ENCODE data around the gene C11orf21. TPM values are rescaled to one million over a fixed set of nuclear protein-coding genes. Genes with fewer than 3 reads are reported as not detected.

The C11orf21 gene
- total and polyA plus RNA-seq, 9 of the 15 experiments (the other 6 are each of a cell fraction or from before 2014, with no cell fraction given) = 0.10 to 2.6 (median 2.0) TPM

DNA sequence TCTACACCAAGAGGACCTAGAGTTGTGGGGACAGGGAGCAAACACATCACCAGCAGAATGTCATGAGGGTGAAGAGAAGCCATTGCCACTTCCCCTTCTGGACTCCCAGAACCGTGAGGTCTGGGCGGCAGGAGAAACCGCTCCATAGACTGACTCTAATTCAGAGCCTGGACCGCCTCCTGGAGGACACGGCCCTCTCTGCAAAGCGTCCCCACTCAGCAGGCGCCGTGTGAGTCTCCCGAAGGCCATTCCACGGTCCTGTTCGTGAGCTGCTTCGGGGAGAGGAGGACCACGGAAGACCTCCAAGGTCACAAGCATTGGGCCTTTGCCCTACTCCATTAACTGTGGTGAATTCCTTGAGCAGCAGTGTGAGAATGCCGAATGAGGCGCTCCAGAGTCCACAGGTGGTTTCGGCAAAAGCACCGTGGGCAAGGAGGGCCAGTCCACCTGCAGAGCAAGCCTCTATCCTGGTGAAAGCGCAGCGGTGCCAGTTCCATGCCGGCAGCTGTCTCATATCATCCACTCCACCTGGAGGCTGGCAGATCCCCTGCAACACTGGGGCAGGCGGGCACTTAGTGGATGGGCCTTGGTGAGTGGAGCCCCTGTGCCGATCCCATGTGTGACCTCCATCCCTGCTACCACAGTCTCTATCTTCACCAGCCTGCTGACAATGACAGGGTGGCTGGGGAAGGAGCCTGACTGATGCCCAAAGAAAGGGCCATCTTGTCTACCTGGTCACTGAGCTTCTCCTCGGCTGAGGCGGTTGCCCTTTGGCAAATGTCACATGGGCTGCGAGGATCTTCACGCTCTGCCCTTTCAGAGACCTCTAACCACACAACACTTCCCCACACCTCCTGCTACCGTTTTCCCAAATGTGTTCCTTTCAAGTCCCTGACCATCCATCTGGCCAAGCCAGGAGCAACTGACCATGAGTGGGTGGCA is 7.5 kb downstream of the C11orf21 start:
- POLR2A ChIA-PET = no interaction called here
- DNase-seq (ENCODE audit: extremely low read depth in 1 of 4, low spot score in 3 of 4) = peak in 1 of 4 experiments; percentile 44
- TF ChIP-seq ZFP91 (CRISPR knock-in tag; IDR thresholded peaks at IDR 0.05) (no peak), SMARCA5 (IDR thresholded peaks at IDR 0.05) (no peak), ZNF395 (CRISPR knock-in tag; IDR thresholded peaks at IDR 0.05) (0 out of 2 replicates have a peak, but pooled peaks have one; percentile 22), ETV6 (IDR thresholded peaks at IDR 0.05; ENCODE audit: borderline replicate concordance in 1 of 2, low read depth in 2 of 2, low read length in 1 of 2) (no peak), ETV6 (CRISPR knock-in tag; IDR thresholded peaks at IDR 0.05; ENCODE audit: borderline replicate concordance) (no peak), RAD21 (CRISPR knock-in tag; conservative IDR thresholded peaks at IDR 0.05 in 1 of 2, IDR thresholded peaks at IDR 0.05 in 1 of 2) (peak; percentile 52 to 71), JUND (IDR thresholded peaks at IDR 0.05; ENCODE audit: borderline replicate concordance, low read depth, low read length) (0 out of 2 replicates have a peak, but pooled peaks have one; percentile 3), JUND (tag; IDR thresholded peaks at IDR 0.05; ENCODE audit: borderline replicate concordance, low read depth, low read length) (no peak), ZBTB1 (CRISPR knock-in tag; IDR thresholded peaks at IDR 0.05; ENCODE audit: borderline replicate concordance, low read depth) (no peak), SPI1 (IDR thresholded peaks at IDR 0.05; ENCODE audit: borderline replicate concordance, low read depth, low read length) (peak; percentile 91)
- TF ChIP-seq, protein P1, sequence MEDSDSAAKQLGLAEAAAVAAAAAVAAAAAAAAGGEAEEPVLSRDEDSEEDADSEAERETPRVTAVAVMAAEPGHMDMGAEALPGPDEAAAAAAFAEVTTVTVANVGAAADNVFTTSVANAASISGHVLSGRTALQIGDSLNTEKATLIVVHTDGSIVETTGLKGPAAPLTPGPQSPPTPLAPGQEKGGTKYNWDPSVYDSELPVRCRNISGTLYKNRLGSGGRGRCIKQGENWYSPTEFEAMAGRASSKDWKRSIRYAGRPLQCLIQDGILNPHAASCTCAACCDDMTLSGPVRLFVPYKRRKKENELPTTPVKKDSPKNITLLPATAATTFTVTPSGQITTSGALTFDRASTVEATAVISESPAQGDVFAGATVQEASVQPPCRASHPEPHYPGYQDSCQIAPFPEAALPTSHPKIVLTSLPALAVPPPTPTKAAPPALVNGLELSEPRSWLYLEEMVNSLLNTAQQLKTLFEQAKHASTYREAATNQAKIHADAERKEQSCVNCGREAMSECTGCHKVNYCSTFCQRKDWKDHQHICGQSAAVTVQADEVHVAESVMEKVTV (CRISPR knock-in tag; IDR thresholded peaks at IDR 0.05) = peak; percentile 39; the same call in 1 of the 2 replicates
- TF ChIP-seq, protein P2, sequence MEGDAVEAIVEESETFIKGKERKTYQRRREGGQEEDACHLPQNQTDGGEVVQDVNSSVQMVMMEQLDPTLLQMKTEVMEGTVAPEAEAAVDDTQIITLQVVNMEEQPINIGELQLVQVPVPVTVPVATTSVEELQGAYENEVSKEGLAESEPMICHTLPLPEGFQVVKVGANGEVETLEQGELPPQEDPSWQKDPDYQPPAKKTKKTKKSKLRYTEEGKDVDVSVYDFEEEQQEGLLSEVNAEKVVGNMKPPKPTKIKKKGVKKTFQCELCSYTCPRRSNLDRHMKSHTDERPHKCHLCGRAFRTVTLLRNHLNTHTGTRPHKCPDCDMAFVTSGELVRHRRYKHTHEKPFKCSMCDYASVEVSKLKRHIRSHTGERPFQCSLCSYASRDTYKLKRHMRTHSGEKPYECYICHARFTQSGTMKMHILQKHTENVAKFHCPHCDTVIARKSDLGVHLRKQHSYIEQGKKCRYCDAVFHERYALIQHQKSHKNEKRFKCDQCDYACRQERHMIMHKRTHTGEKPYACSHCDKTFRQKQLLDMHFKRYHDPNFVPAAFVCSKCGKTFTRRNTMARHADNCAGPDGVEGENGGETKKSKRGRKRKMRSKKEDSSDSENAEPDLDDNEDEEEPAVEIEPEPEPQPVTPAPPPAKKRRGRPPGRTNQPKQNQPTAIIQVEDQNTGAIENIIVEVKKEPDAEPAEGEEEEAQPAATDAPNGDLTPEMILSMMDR (IDR thresholded peaks at IDR 0.05 in 2 of 3, conservative IDR thresholded peaks at IDR 0.05 in 1 of 3; ENCODE audit: insufficient read depth in 2 of 3, low read depth in 1 of 3, low read length in 3 of 3) = peak; percentile 50 to 70 (median 68); a peak in 5 of 6 replicates

More for the DNA sequence above, 7.5 kb downstream of the C11orf21 start:
- Histone ChIP-seq H3K4me2 (ENCODE audit: insufficient read depth, low read length) (peak overlapping the region; percentile 41; the same call in 1 of the 2 replicates), H4K20me1 (replicated peaks; ENCODE audit: control insufficient read depth, insufficient read depth, low read length) (no peaks in the 10 kb centered on the region), H2AFZ (ENCODE audit: low read depth, low read length) (peak overlapping the region; percentile 25; the same call in 1 of the 2 replicates), H3K9ac (ENCODE audit: insufficient read depth in 1 of 2, low read depth in 2 of 2, low read length in 2 of 2) (no peak overlapping the region), H3K9me3 (replicated peaks; ENCODE audit: control insufficient read depth, insufficient read depth, low read depth, low read length) (no peaks in the 10 kb centered on the region), H3K27me3 (ENCODE audit: control insufficient read depth in 2 of 2, insufficient read depth in 2 of 2, low read length in 2 of 2) (peaks cover 0 to 27% of the 10 kb centered on the region in 2 experiments; a peak in 2 of 5 replicates), H3K4me1 (replicated peaks in 1 of 2; ENCODE audit: control insufficient read depth in 2 of 2, insufficient read depth in 2 of 2, low read length in 2 of 2) (peaks cover 7 to 37% of the 10 kb centered on the region in 2 experiments), H3K4me3 (no peak overlapping the region), H3K79me2 (ENCODE audit: control insufficient read depth, insufficient read depth, low read length) (no peaks in the 10 kb centered on the region), H3K27ac (ENCODE audit: extremely low read depth, low read depth, low read length) (no peak overlapping the region), H3K36me3 (ENCODE audit: control insufficient read depth, insufficient read depth, low read length) (no peaks in the 10 kb centered on the region), H3K9me1 (ENCODE audit: control insufficient read depth, insufficient read depth, low read length) (no peaks in the 10 kb centered on the region)
- FAIRE-seq = peak; percentile 76
- in situ Hi-C loops (cut with MboI) = no loop called here
- ATAC-seq = peak; percentile 85
- CTCF ChIA-PET (ENCODE audit: low intra/inter-chr PET ratio) = interaction anchor here (0.7 to 1.7 kb wide), 4 partner anchors 95 to 835 kb away, joined by 3 to 7 read pairs (median 4); no protein-coding TSS in a partner anchor
- intact Hi-C loops (cut with micrococcal nuclease) = no loop called here
- WGBS (ENCODE audit: insufficient coverage, low coverage, missing lambda C conversion rate) = 30% methylated on average over 25 of the region's 27 CpGs
- no TSS peak for BruUV-seq (replicated peaks)

All from K562 (cell line).